HG03045 (cell line): ENCODE results near the gene RDH13.
"Not testable (repeated sequence)": the region's sequence is repeated elsewhere in the genome, so short reads cannot be mapped to it uniquely, and the experiment has no call there.

ENCODE experiments used
- ATAC-seq: cut with Tn5 transposase; IDR thresholded peaks from one replicate; pipeline ENCODE4 v1.9.1; 2021; ENCODE audit warnings: mild to moderate bottlenecking, moderate library complexity; ENCODE audit not compliant: unreplicated experiment

RDH13 gene

DNA sequence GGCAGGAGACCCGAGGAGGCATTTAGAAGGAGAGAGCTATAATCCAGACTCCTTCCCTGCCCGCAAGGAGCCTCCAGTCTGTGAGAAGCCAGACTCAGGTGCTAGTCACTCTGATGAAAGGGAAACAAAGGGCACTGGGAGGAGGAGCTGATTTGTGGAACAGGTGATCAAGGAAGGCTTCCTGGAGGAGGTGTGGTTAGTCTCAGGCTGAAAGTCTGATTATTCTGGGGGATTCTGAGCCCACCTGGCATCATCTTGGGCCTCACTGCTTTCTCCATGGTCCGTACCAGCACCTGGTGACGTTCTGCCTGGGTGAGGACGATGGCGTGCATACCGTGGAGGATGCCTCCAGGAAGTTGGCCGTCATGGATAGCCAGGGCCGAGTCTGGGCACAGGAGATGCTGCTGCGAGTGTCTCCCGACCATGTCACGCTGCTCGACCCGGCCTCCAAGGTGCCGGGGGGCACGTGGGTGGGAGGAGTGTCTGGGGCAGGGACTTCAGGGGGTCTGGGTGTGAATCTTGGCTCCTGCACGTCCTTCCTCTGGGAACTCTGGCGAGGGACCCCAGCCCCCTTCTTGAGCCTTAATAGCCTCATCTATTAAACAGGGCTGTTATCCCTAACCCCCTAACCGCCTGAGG is 16.6 kb upstream of the RDH13 start:
- ATAC-seq, result no peak

DNA sequence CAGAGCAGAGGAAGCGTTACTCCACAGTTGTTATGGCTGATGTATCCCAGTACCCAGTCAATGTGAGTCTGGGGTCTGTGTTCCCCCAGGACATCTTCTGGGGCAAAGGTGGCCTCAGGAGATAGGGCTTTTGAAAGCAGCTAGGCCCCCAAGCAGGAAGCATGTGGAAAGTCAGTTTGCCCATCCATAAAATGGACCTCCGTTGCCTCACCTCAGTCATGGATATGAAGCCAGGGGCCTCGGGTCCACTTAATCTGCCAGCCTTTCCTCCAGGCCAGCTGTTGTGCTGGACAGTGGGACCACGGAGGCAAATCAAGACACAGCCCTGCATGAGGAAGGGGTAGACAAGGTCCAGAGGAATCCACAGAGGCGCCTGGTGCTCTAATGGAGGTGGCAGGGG is 16.0 kb upstream of the RDH13 start:
- no peak for ATAC-seq

DNA sequence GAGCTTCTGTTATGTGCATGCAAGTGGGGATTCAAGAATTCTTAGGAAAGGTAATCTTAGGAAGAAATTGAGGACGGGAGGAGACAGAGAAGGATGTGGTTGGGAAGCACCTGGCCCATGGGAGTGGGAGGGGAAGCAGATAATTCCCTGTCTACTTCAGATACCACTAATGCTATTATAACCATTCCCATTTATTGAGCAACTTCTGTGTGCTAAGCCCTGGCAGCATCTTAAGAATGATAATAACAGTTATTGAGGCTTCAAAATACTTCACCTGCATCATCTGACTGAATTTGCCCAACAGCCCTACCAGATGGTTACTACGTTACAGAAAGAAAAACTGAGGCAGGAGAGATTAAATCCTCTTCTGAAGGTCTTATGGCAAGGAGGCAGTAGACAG is 14.2 kb upstream of the RDH13 start:
- ATAC-seq, result no peak

DNA sequence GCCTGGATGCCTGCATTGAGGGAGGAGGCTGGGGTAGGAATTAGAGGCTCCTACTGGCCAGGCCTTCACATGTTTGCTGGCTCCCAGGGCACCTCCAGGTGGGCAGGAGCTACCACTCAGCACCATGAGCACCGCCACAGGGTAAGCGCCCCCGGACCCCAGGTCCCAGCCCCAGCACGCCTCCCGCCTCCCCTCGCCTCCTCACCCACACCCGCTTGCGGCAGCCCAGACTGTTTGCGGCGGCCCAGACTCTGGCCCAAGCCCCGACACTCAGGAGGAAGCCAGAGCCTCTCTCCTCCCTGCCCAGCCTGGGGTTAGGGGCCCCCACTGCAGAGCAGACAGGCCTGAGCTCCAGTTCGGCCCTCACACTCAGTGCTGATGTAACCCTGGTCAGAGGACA is 13.4 kb upstream of the RDH13 start:
- ATAC-seq, result no peak

DNA sequence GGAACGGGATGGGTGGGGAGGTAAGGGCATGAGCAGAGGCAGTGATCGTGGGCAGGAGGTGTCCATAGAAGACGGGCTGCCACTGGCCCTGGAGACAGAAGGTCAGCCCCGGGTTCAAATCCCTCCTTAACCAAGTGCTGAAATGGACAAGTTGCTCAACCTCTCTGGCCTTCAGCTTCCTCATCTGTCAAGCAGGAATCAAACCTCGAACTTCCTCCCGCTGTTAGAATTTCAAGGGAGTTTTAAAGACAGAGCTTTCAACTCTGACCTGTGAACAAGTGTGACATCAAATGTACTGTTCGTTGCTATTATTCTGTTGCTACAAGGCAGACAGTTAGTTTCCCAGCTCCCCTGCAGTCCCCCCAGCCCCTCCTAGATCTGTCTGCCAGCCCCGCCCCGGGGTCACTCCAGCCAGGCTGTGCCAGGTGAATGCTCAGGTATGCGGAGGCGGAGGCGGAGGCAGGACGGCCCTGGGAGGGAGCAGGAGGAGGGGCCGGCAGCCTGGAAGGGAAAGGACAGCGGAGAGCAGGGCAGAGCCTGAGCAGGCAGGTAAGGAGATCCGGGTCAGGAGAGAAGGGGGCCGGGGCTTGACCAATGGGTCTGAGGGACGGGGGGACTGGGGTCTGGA is 12.5 kb upstream of the RDH13 start, which contains the start of gene EPS8L1:
Gene EPS8L1 (plus strand): TSS at position 499 of the 628 bp plus-strand sequence. CDS start 576 bp downstream, outside the sequence.
- no peak for ATAC-seq

DNA sequence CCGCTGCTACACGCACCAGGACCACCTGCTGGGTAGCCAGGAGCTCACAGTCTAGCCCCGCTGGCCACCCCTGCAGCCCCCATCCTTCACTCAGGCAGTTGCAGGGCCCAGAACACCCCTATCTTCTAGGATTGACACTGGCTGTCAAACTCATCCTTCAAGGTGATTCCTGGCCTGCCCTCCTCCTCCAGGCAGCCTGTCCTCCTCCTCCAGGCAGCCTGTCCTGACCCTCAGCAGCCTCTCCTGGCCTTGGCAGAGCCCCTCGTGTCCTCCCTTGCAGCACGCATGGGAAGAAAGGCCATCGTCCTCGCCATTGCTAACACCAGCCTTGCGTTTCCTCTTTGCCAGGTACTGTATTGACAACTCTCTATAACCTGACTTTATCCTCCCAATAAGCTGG is 9.0 kb upstream of the RDH13 start:
- no peak for ATAC-seq

DNA sequence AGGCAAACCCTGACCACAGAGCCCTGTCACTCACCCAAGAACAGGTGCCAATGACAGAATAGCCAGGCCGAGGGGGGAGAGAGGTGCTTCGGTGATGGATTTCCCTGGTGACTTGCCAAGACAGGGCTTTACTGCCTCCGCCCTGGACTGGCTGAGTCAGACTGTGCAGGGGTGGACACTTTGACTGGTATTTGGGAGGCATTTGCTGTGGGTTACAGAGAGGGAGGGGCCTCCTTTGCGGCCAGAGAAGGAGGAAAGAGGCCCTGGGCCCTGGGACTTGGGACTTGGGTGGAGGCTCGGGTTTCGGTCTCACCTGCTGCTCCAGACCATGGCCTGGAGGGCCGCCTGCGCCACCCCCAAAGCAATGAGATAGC is 8.2 kb upstream of the RDH13 start:
- no peak for ATAC-seq

DNA sequence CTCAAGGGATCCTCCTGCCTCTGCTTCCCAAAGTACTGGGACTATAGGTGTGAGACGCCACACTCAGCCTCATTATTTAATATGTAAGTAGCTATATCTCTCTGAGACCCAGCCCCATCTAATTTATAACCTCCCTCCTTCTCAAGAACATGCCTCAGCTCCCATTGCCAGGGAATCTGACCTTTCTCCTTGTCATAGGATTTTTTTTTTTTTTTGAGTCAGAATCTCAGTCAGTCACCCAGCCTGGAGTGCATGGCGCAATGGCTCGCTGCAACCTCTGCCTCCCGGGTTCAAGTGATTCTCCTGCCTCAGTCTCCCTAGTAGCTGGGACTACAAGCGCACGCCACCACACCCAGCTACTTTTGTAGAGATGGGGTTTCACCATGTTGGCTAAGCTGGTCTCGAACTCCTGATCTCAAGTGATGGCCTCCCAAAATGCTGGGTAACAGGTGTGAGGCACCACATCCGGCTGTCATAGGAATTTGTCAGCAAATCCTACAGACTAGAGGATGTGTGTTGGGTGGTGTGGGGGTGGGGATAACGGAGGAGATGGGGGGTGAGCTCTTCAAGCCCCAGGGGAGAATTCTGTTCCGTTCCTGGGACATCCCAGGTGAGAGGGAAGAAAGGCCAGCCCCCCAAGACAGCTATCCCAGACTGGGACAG is 7.6 kb upstream of the RDH13 start:
- ATAC-seq, result no peak

DNA sequence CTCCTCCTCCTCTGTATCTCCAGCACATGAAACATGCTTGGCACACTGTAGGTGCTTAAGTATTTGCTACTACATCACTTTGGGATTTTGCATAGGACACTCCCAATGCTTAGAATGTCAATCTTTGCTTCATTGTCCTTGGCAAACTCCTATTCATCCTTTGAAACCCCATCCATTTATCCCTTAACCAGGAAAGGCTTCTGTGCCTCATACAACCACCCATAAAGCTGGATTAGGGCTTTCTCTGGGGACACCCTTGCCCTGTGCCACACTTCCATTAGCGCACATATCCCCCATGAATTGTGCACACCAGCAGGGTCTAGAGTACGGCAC is 6.9 kb upstream of the RDH13 start:
- no peak for ATAC-seq

DNA sequence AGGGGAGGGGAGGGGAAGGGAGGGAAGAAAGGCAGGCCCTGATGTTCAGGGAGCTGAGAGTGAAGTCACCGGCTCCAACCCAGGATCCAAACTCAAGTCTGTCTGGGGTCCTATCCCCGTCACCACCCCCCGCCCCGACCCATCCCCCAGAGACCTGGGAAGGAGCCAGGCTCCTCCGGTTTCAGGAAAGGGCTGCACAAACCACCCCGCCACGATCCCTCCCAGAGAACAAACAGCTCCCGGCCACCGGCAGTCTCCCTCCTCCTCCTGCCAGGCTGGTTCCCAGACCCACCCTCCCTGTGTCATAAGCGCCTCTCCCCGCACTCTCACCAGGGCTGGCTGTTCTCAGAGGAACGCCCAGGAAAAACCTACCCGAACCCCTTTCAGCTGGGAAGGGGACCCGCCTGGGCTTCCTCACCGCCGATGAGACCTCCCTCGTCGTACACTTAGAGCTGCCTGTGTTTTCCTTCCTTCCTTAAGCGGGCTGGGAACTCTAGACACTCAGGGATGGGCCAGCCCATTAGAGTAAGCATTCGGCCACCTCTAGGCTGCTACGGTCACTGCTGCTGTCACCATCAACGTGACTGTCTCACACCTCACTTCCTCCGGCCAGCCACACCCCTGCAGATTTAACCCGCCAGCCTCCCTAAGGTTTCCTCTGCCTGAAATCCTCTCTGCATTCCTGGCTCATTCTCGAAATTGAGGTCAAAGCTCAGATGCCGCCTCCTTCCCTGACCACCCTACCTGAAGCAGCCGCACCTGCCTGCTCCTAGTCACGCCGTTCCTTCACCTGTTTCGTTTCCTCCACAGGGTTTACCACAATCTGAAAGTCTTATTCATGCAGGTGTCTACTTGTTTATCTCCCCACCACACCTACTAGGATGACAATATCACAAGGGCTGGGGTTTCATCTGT is 6.3 kb upstream of the RDH13 start:
- ATAC-seq, result no peak

DNA sequence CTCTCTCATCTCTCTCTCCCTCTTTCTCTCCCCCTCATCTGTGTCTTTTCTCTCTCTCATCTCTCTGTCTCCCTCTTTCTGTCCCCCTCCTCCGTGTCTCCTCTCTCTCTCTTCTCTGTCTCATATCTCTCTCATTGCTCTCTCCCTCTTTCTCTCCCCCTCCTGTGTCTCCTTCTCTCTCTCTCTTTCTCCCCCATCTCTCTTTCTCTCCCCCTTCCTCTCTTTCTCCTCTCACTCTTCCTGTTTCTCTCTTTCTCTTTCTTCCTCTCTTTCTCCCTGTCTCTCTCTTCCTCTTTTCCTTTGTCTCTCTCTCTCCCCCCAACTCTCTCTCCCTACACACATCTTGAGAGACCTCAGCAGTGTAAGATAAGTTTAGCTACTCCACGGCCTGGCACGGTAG is 4.9 kb upstream of the RDH13 start:
- no peak for ATAC-seq

DNA sequence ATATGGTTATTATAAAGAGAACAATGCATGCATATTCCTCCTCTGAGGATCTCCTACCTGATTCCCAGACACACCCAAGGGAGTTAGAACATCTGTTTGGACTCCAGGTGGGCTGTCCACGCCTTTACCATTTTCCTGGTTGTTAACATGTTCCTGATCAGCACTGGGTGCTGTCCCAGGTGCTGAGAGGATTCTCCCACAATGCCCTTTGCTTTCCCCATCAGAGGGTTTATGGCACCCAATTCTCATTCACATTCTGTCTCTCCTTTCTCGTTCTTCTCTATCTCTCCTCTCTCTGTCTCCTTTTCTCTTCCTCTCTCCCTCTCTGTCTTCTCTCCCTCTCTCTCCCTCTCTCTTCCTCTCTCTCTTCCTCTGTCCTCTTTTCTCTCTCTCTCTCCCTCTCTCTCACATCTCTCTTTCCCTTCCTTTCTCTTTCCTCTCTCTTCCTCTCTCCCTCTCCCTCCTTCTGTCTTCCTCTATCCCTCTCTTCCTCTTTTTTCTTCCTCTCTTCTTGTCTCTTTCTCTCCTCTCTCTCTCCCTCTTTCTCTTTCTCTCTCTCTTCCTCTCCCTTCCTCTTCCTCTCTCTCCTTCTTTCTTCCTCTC is 3.3 kb upstream of the RDH13 start:
- no peak for ATAC-seq

DNA sequence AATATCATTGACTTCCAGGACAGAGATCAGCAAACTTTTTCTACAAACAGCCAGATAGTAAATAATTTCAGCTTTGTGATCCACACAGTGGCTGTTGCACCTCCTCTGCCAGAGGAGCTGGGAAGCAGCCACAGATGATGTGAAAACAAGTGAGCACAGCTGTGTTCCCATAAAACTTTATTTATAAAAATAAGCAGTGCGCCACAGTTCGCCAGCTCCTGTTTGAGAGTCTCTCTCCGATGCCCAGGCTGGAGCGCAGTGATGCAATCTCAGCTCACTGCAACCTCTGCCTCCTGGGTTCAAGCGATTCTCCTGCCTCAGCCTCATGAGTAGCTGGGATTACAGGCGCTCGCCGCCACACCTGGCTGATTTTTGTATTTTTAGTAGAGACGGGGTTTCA is 2.6 kb upstream of the RDH13 start:
- not testable (repeated sequence) for ATAC-seq

DNA sequence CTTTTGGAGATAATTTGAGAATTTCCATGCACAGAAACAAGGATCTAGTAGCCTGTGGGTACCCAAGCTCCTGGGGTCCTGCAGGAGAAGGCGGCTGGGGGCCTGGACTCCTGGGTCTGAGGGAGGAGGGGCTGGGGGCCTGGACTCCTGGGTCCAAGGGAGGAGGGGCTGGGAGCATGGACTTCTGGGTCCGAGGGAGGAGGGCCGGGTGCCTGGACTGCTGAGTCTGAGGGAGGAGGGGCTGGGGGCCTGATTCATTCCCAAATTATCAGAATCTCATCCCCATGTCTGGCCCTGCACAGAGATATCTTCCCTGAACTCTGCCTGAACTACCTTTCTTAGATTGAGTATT is 520 bp upstream of the RDH13 start:
- no peak for ATAC-seq

DNA sequence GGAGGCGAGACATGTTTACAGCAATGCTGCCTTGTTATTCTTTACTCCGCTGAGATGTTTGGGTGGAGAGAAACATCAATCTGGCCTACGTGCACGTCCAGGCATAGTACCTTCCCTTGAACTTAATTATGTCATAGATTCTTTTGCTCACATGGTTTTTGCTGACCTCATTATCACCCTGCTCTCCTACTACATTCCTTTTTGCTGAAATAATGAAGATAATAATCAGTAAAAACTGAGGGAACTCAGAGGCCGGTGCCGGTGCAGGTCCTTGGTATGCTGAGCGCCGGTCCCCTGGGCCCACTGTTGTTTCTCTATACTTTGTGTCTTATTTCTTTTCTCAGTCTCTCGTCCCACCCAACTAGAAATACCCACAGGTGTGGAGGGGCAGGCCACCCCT is 2.7 kb downstream of the RDH13 start:
- not testable (repeated sequence) for ATAC-seq

DNA sequence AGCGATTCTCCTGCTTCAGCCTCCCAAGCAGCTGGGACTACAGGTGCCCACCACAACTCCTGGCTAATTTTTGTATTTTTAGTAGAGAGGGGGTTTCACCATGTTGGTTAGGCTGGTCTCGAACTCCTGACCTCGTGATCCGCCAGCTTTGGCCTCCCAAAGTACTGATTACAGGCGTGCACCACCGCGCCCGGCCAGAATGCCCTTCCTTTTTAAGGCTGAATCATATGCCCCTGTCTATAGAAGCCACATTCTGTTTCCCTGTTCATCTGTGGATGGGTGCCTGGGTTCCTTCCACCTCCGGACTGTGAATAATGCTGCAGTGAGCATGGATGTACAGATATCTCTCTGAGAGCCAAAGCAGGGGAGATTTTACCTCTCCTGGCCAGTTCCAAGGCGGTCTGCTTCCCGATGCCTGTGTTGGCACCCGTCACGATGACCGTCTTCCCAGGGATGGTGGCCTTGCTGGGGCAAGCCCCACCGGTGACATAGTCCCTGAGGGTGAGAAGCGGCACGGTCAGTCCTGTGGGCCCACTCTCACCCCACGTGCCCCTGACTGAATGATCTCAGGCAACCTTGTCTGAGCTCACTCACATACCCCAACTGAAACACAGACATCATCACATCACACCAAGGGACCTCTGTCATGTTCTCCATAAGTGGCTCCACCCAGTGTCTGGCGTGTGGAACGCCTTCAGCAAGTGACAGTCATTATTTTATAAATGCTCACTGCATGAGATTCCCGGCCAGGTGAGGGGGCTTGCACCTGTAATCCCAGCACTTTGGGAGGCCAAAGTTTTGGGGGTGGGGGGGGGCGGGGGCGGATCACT is 4.0 kb downstream of the RDH13 start:
- no peak for ATAC-seq

DNA sequence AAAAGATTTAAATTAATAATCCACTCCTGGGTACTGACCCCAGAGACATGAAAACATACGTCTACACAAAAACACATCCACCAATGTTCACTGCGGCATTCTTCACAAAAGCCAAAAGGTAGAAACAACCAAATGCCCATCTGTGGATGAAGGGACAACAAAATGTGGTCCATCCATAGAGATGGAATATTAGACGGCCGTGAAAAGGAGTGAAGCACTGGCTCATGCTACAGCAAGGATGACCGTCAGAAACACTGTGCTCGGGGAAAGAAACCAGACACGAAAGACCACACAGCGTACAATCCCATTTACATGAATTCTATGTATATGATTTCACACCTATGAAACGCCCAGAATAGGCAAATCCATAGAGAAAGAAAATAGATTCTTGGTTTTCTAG is 6.1 kb downstream of the RDH13 start:
- ATAC-seq, result no peak

DNA sequence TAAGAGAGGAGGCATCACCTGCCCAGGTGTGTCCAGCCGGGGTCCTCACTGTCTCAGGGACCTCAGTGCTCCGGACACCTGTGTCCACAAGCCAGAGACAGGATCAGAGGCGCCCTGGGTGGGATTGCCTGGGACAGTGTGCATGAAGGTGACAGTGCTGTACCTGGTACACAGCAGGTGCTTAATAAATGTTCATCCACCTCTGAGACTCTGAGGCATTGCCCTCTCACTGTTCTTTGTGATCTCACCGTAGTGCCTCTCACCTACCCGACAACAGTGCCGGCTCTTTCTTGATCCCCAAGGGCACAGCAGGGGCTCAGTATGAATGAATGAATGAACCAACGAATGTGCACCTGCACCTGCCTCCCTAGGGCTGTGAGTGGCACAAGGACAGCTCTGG is 9.2 kb downstream of the RDH13 start:
- no peak for ATAC-seq

DNA sequence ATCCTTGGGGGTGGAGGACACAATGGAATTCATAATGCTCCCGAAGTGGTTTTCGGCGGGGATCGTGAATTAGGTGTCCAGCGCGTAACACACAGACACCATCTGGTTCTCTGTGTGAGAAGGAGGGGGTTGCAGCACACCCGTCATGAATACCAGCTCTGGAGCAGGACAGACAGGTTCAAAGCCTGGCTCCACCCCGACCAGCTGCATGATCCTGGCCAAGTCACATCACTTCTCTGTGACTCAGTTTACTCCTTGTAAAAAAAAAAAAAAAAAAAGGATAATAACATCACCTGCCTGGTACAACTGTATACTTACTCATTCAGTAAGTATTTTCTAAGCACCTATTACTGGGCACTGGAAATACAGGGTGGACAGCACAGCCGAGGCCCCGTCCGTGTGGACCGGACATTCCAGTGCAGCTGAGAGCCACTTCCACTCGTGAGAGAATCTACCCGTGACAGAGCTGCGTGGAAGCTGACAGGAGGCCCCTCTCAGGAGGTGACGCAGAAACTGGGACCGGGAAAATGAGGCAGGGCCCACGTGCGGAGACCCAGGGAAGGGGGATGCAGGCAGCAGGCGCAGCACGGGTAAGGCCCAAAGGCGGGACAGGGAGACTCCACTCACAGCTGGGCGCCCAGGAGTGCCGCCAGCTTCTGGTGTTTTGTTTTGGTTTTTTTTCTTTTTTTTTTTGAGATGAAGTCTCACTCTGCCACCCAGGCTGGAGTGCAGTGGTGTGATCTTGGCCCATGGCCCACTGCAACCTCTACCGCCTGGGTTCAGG is 12.0 kb downstream of the RDH13 start:
- no peak for ATAC-seq

DNA sequence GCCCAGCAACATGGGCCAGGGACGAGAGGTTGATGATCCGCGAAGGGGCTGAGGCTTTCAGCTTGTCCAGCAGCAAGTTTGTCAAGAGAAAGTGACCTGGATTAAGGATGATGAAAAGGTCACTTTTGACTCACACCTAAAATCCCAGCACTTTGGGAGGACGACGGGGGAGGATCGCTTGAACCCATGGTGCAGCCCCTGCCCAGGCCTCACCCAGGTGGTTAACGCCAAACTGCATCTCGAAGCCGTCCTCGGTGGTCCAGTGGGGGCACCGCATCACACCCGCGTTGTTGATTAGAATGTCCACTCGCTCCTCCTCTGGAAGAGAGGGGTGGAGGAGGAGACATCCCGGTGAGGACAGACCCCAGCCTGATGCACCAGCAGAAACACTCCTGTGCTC is 14.5 kb downstream of the RDH13 start:
- no peak for ATAC-seq
